Stimulated activated effector memory CD8-positive, alpha-beta T cell treated with anti-CD3 and anti-CD28 coated beads, Interleukin-12 subunit alpha, Interleukin-12 subunit beta, amount 100 ng/mL, for 72 hours (primary cell): ENCODE data around the gene LIF.
"Not testable (repeated sequence)": the region's sequence is repeated elsewhere in the genome, so short reads cannot be mapped to it uniquely, and the experiment has no call there.

ENCODE experiments used
- ATAC-seq: fragments of 150-1000 bp; cut with Tn5 transposase; 2 replicates; pipeline ENCODE4 v1.10.0; 2021
- DNase-seq, 2 donors: peaks; one replicate each; pipeline ENCODE4 v3.0.0; 2021 to 2022; ENCODE audit warnings: low spot score in 2 of 2
- H3K27ac Mint-ChIP-seq: one replicate; pipeline ENCODE4 v1.8.0; 2022; ENCODE audit warnings: mild to moderate bottlenecking, mixed read lengths
- H3K36me3 Mint-ChIP-seq: one replicate; pipeline ENCODE4 v1.8.0; 2022; ENCODE audit warnings: mild to moderate bottlenecking, mixed read lengths
- H3K4me1 Mint-ChIP-seq: one replicate; pipeline ENCODE4 v1.8.0; 2022; ENCODE audit warnings: mixed read lengths
- H3K4me3 Mint-ChIP-seq: one replicate; pipeline ENCODE4 v1.8.0; 2022; ENCODE audit warnings: mild to moderate bottlenecking, mixed read lengths
- H3K9me3 Mint-ChIP-seq: one replicate; pipeline ENCODE4 v1.8.0; 2022; ENCODE audit warnings: mixed read lengths

LIF gene

GRCh38 chr22:30219049-30219654 is 27.4 kb downstream of the LIF start:
- no peak for ATAC-seq
- Mint-ChIP-seq H3K36me3 (peaks cover 4% of the 10 kb centered on the region), H3K4me3 (no peak overlapping the region), H3K9me3 (no peaks in the 10 kb centered on the region), H3K4me1 (peaks cover 49% of the 10 kb centered on the region), H3K27ac (peak overlapping the region; percentile 71)
- no peak for DNase-seq

GRCh38 chr22:30217698-30218560 is 28.6 kb downstream of the LIF start:
- peaks cover 4% of the 10 kb centered on the region for H3K36me3 Mint-ChIP-seq
- no peak for DNase-seq
- peaks cover 43% of the 10 kb centered on the region for H3K4me1 Mint-ChIP-seq
- no peak for ATAC-seq
- no peak overlapping the region for H3K4me3 Mint-ChIP-seq
- no peaks in the 10 kb centered on the region for H3K9me3 Mint-ChIP-seq
- no peak overlapping the region for H3K27ac Mint-ChIP-seq

- H3K27ac Mint-ChIP-seq, result peak overlapping the region; percentile 64
- H3K4me1 Mint-ChIP-seq, result peaks cover 41% of the 10 kb centered on the region
- no peaks in the 10 kb centered on the region for H3K9me3 Mint-ChIP-seq
- DNase-seq (no peak), ATAC-seq (no peak)
- peaks cover 4% of the 10 kb centered on the region for H3K36me3 Mint-ChIP-seq
- no peak overlapping the region for H3K4me3 Mint-ChIP-seq
These were observed 29.8 kb downstream of the LIF start for GRCh38 chr22:30216710-30217109.

GRCh38 chr22:30216272-30216671 is 30.3 kb downstream of the LIF start:
- not testable (repeated sequence) for ATAC-seq, H3K36me3 Mint-ChIP-seq, DNase-seq, H3K4me3 Mint-ChIP-seq, H3K9me3 Mint-ChIP-seq
- peak overlapping the region; percentile 64 for H3K27ac Mint-ChIP-seq
- H3K4me1 Mint-ChIP-seq, result peaks cover 37% of the 10 kb centered on the region

- no peak overlapping the region for H3K4me3 Mint-ChIP-seq
- H3K4me1 Mint-ChIP-seq, result peaks cover 22% of the 10 kb centered on the region
- peak overlapping the region; percentile 30 for H3K27ac Mint-ChIP-seq
- ATAC-seq, result no peak
- no peaks in the 10 kb centered on the region for H3K9me3 Mint-ChIP-seq
- H3K36me3 Mint-ChIP-seq, result no peaks in the 10 kb centered on the region
- DNase-seq, result no peak
These were observed 31.7 kb downstream of the LIF start for GRCh38 chr22:30214703-30215407.

GRCh38 chr22:30212996-30213441 is 33.5 kb downstream of the LIF start:
- H3K4me3 Mint-ChIP-seq, result no peak overlapping the region
- H3K4me1 Mint-ChIP-seq, result peaks cover 18% of the 10 kb centered on the region
- no peaks in the 10 kb centered on the region for H3K9me3 Mint-ChIP-seq
- DNase-seq (no peak), ATAC-seq (no peak)
- no peaks in the 10 kb centered on the region for H3K36me3 Mint-ChIP-seq
- H3K27ac Mint-ChIP-seq, result peak overlapping the region; percentile 71

GRCh38 chr22:30212363-30212995 is 34.1 kb downstream of the LIF start:
- peak; percentile 82 for ATAC-seq
- H3K36me3 Mint-ChIP-seq, result no peaks in the 10 kb centered on the region
- H3K9me3 Mint-ChIP-seq, result no peaks in the 10 kb centered on the region

GRCh38 chr22:30211124-30211820 is 35.3 kb downstream of the LIF start:
- no peaks in the 10 kb centered on the region for H3K36me3 Mint-ChIP-seq
- no peak for ATAC-seq
- no peaks in the 10 kb centered on the region for H3K9me3 Mint-ChIP-seq
- no peak overlapping the region for H3K27ac Mint-ChIP-seq
- peaks cover 14% of the 10 kb centered on the region for H3K4me1 Mint-ChIP-seq
- DNase-seq, result no peak
- no peak overlapping the region for H3K4me3 Mint-ChIP-seq

More at GRCh38 chr22:30212363-30212995, 34.1 kb downstream of the LIF start:
- Mint-ChIP-seq H3K4me3 (no peak overlapping the region), H3K27ac (peak overlapping the region; percentile 71), H3K4me1 (peaks cover 16% of the 10 kb centered on the region)
- DNase-seq, result no peak

GRCh38 chr22:30210235-30210909 is 36.2 kb downstream of the LIF start:
- H3K4me1 Mint-ChIP-seq, result peaks cover 14% of the 10 kb centered on the region
- no peak overlapping the region for H3K4me3 Mint-ChIP-seq
- no peak overlapping the region for H3K27ac Mint-ChIP-seq
- H3K9me3 Mint-ChIP-seq, result no peaks in the 10 kb centered on the region
- no peak for ATAC-seq
- no peak for DNase-seq
- H3K36me3 Mint-ChIP-seq, result no peaks in the 10 kb centered on the region

- Mint-ChIP-seq H3K27ac (no peak overlapping the region), H3K4me1 (peaks cover 14% of the 10 kb centered on the region), H3K36me3 (no peaks in the 10 kb centered on the region), H3K9me3 (no peaks in the 10 kb centered on the region), H3K4me3 (no peak overlapping the region)
- DNase-seq (no peak), ATAC-seq (no peak)
These were observed 36.9 kb downstream of the LIF start for GRCh38 chr22:30209642-30210041.

- peaks cover 14% of the 10 kb centered on the region for H3K4me1 Mint-ChIP-seq
- no peaks in the 10 kb centered on the region for H3K36me3 Mint-ChIP-seq
- H3K9me3 Mint-ChIP-seq, result no peaks in the 10 kb centered on the region
- no peak overlapping the region for H3K4me3 Mint-ChIP-seq
- ATAC-seq (no peak), DNase-seq (no peak)
- no peak overlapping the region for H3K27ac Mint-ChIP-seq
These were observed 37.6 kb downstream of the LIF start for GRCh38 chr22:30208631-30209603.

GRCh38 chr22:30206944-30207343 is 39.6 kb downstream of the LIF start:
- Mint-ChIP-seq H3K27ac (no peak overlapping the region), H3K4me3 (no peak overlapping the region), H3K36me3 (no peaks in the 10 kb centered on the region), H3K9me3 (no peaks in the 10 kb centered on the region), H3K4me1 (no peaks in the 10 kb centered on the region)
- ATAC-seq (no peak), DNase-seq (no peak)

GRCh38 chr22:30205281-30206115 is 41.1 kb downstream of the LIF start:
- DNase-seq (no peak), ATAC-seq (no peak)
- Mint-ChIP-seq H3K4me1 (no peaks in the 10 kb centered on the region), H3K36me3 (no peaks in the 10 kb centered on the region), H3K4me3 (no peak overlapping the region), H3K27ac (no peak overlapping the region), H3K9me3 (no peaks in the 10 kb centered on the region)
